ENCODE results near the gene SMAD7.

SMAD7 gene

GRCh38 chr18:48914581-48915251 lies 36.0 kb downstream of the SMAD7 start:
- no peak for TF ChIP-seq CTCF (conservative IDR thresholded peaks at IDR 0.05)
- H3K27ac ChIP-seq, result no peak overlapping the region

DNA sequence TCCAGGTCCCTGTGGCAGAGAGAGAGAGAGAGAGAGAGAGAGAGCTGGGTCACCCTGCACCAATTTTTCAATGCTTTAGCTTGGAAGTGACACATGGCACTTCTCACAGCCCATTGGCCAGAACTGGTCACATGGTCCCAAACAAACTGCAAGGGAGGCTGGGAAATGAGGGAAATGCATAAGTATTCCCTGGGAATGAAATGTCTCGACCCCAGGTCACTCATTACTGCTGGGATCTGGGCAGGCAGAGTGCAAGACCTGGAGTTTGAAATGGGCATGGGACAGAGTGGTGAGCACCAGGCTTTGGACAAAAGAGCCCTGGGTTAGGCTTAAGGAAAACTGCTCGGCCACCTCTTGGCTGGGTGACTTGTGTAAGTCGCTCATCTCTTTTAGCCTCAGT lies 37.0 kb downstream of the SMAD7 start:
- TF ChIP-seq CTCF (conservative IDR thresholded peaks at IDR 0.05), result no peak
- no peak overlapping the region for H3K27ac ChIP-seq

- no peak overlapping the region for H3K27ac ChIP-seq
- TF ChIP-seq CTCF (conservative IDR thresholded peaks at IDR 0.05), result peak; percentile 34; the same call in 1 of the 2 replicates
Observed at GRCh38 chr18:48913201-48913600, 37.6 kb downstream of the SMAD7 start.

- TF ChIP-seq CTCF (conservative IDR thresholded peaks at IDR 0.05), result no peak
- H3K27ac ChIP-seq, result no peak overlapping the region
Observed at GRCh38 chr18:48910972-48911545, 39.7 kb downstream of the SMAD7 start.

DNA sequence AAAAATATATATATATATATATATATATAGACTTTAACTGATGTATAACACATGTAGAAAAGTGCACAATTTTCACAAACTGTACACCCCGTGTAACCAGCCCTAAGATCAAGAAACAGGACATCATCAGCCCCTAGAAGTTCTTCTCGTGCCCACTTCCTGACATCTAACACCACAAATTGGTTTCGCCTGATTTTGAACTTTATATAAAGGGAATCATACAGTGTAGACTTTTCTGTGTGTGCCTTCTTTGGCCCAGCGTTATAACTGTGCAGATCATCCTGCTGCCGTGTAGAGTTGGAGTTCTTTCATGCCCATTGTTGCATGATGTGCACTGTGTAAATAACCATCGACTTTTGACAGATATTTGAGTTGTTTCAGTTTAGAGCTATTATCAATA lies 41.0 kb downstream of the SMAD7 start:
- H3K27ac ChIP-seq, result no peak overlapping the region
- no peak for TF ChIP-seq CTCF (conservative IDR thresholded peaks at IDR 0.05)

DNA sequence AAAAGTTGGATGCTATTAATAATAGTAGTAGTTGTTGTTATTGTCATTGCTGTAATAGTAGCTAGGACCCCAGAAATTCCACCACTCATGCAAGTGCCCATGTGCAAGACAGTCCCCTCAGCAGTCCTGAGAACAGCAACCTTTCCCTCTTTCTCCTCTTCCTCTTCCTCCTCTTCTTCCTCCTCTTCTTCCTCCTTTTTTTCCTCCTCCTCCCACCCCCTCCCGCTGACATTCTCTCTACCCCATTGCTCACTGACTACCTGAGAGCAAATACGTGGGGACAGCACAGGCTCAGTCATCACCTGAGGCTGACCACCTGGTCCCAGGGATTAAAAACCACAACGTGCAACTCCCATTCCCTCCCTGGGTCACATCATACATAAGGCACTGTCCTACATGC lies 41.8 kb downstream of the SMAD7 start:
- TF ChIP-seq CTCF (conservative IDR thresholded peaks at IDR 0.05), result no peak
- H3K27ac ChIP-seq, result no peak overlapping the region

DNA sequence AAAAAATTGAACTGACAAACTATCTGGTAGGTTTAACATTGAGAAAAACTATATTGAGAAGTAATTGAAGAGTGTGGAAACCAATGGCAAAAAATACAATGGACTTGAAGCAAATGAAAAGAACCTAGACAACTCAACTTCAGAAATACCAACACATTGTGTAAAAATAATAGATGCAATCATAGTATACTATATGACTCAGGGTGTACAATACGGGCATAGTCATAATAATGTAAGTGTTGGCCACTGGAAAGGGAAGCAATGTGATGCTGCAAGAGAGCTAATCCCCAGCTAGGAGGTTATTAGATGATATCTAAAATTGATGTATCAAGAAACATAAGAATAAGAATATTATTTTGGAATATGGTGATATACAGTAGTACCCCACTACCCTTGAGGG lies 45.3 kb downstream of the SMAD7 start:
- H3K27ac ChIP-seq, result no peak overlapping the region
- no peak for TF ChIP-seq CTCF (conservative IDR thresholded peaks at IDR 0.05)

Measured in VCaP (cell line).